Ishikawa (cell line): Measurements from ENCODE around the gene RFTN2.

ENCODE experiments used
- RAD21 ChIP-seq: IDR thresholded peaks from 2 replicates; pipeline ENCODE4 v1.6.1; 2012; ENCODE audit warnings: low read depth
- TEAD4 ChIP-seq: IDR thresholded peaks from 2 replicates; pipeline ENCODE4 v1.6.1; 2012
- USF1 ChIP-seq: IDR thresholded peaks from 2 replicates; pipeline ENCODE4 v1.6.1; 2012

GRCh38 chr2:197675246-197675645 is at the start of gene RFTN2:
- no peak for TF ChIP-seq TEAD4
- TF ChIP-seq RAD21: no peak
- TF ChIP-seq USF1: no peak
